Fibroblast of skin of right quadriceps (primary cell): ENCODE data around the gene KIF26A.

Experiments
- DNase-seq: peaks from one replicate; pipeline ENCODE4 v3.0.0-alpha.2; 2013

The KIF26A gene

DNA sequence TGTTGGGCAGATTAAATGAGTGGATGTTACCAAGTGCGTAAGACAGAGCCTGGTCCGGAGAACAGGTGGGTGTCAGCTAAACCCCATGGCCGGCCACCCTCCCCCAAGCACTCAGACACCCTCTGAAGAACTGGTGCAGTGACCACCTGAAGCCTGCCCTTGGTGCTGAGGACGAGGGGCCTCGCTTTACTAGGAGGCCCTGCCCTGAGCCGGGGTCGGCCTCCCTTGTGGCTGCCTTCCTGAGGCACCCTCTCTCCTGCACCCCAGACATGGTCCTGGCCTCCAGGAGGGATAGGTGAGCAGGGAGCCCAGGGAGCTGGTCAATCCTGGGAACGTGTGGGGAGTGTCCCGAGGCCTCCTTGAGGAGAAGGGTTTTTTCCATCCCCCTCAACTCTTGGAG, 4.9 kb upstream of the KIF26A start:
- DNase-seq, result no peak

DNA sequence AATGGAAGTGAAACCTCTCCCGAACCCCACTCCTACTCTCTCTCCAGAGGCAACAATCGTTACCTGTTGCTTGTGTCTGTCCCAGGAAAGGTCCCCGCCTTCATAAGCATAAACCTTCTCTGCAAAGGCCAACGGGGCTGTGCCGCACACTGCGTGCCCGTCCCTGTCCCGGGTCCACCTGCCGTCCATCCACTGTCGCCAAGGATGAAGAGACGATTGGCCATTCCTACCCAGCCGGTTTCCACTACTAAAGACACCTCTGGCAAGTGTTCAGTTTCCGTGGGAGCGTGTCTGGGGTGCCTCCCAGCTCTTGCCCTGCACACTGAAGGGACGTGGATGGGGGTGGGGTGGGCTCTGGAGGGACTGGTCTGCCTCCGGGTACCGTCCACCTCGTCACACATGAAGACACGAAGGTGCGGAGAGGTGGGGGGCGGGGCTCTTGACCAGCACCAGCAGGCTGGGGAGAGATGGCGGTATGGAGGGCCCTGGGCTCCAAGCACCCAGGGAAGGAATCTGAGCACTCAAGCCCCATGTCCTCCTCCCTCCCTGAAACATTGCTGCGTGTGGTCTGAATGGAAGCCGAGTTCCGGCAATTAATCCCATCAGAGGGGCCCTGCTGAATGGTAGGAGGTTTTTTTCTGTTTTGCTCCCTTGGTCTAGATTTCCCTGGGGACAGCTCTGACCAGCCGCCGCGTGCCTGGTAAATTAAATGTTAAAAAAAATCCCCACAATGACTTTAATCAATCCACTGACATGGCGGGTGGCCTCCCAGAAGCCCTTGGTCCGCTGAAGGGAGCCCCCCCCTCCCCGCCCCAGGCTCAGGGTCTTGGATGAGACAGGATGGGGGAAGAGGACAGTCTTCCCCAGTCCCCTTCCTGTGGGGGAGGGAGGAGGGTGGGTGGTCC, 4.1 kb upstream of the KIF26A start:
- no peak for DNase-seq

DNA sequence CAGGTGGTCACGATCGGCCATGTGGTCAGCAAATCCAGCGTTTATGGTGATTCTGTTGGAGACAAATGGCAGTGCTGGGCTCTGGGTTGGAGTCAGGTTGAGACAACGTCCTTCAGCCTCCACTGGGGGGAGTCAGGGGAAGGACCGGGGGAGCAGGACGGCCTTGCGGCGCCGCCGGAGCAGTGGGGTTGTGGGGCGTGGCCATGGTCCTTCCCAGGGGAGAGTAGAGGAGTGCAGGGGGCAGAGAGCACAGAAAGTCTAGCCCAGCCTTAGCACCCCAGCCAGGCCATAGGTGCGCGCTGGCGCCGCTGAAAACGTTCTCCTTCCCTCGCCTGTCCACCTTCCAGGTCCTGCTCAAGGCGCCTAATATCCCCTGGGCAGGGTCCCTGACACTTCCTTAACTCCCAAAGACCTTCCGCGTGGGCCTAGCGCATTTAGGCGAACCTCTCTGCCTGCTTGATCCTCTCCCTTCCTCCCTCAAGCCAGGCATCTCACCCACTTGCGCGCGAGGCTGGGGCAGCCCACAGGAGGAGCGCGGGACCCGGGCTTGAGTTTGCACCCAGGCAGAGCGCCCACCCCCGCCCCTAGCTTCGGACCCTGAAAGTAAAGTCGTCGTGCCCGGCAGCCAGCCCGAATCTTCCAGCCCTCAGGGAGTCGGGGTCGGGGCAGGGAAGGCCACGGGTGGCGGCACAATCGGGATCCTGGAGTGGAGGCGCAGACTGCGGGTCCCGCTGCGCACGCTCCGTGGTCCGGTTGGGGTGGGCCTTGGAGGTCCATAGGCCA, 3.1 kb upstream of the KIF26A start:
- DNase-seq, result no peak

DNA sequence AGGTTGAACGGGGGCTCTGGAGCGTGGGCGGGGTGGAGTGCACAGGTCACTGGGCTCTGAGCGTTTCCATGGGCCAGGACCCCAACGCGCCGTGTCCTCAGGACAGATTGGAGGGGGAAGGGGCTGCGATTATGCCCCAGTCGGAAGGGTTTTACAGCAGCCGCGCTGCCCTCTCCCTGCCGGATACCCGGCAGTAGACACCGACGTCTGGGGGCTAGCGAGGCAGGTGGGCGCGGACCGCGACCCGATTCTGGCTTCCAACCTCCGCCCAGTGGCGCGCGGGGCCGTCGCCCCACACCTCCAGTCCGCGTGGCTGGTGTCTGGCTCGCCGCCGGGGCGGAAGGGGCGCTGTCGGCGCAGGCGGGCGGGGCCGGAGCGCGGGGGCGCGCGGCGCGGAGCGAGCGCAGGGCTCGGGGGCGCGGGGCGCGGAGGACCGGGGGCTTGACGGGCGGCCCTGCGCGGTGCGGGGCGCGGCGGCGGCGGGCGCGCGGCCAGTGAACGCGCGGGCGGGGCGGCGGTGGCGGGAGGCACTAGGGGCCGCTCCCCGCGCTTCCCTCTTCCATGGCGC, 2.4 kb upstream of the KIF26A start:
- no peak for DNase-seq

DNA sequence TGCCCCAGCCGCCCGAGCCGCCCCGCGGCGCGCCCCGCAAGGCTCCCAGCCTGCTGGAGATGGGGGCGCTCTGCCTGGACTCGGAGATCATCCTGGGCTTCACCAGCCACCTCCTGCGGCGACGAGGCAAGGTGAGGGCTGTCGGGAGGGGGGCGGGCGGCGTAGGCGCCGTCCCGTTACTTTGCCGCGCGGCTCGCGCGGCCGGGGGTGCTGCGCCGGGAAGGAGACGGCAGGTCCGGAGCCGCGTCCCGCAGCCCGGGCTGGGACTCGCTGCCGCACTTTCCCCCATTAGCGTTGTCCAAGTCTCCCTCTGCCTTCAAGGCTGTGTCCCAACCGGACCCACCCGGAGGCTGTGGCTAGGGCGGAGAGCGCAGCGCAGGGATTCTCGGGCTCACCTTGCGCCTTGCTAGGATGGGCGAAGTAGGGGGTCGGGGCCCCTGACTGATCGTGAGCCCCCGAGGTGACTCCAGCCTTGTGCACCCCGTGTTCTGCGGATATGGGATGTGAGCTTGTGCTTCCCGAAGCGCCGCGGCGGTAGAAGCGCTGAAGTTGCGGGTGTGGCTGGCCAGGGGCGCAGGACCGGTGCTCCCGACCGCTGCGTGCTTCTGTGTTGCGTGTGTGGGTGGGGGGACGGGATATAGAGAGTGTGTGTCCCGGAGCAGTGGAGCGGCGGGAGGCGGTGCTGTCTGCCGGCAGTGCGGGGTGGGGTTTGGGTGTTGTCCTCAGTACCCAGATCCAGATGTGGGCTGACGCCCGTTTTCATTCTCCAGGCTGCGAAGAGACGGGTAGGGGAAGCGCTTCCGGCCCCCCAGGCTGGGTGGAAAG, 1.7 kb upstream of the KIF26A start:
- DNase-seq, result no peak

DNA sequence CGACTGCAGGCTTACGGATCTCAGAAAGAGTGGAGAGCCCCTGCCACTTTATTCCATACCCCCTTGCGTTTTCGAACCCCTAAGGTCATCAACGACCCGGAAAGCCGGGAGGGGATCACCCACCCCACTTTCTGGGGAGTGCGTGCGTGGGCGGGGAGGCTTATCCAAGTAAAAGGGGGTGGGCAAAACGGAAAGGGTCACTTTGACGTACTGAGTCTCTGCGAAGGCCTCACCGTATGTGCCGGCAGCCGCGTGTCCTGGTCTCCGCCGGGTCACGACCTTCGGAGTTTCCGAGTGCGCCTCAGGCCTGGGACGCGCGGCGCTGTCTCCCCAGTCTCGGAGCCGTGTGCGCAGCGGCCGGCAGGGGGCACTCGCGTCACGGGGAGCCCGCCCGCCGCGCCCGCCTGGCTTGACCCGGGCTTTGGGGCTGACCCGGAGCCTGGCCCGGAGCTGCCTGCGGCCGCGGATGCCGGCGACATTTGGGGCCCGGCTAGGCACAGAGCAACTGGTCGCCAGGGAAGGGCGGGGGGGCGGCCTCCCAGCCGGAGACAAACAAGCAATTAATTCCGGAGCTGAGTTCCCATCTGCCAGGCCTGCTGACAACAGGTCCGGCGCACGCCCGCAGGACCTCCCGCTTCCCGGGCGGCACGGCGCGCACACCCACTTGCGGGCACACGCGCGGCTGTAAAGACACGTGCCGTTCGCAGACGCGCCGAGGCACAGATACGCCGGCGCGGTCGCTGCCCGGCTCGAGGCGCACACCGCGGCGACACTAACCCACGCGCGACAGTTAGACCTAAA, 890 bp upstream of the KIF26A start:
- peak; percentile 42 for DNase-seq

DNA sequence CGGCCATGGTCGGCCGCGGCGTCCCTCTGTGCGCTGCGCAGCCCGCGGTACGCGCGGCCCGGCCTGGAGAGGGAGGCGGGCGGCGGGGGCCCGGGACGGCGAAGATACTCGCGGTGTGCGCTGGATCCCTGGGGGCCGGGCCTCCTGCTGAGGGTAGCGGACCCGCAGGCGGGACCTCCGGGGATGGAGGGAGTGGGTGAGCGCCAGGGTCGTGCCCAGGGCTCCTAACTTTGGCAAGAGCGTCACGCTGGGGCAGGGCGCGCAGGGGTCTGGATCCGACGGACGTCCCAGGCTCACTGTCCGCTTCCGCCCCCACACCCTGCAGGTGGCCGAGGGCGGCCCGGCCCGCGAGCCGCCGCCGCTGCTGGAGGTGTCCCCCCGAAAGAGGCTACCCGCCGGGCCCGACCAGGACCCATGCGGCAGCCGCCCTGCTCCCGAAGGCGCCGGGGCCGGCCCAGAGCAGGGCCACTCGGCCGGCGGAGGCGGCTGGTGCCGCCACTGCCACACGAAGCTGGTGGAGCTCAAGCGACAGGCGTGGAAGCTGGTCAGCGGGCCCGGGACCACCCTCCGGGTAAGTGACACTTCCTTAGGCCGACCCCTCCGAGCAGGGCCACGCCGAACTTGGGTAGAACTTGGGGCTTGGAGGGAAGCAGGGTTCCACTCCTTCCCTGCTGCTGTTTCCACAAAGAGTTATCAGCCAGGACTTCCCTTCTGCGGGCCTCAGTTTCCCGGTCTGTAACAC, 502 bp downstream of the KIF26A start:
- no peak for DNase-seq

DNA sequence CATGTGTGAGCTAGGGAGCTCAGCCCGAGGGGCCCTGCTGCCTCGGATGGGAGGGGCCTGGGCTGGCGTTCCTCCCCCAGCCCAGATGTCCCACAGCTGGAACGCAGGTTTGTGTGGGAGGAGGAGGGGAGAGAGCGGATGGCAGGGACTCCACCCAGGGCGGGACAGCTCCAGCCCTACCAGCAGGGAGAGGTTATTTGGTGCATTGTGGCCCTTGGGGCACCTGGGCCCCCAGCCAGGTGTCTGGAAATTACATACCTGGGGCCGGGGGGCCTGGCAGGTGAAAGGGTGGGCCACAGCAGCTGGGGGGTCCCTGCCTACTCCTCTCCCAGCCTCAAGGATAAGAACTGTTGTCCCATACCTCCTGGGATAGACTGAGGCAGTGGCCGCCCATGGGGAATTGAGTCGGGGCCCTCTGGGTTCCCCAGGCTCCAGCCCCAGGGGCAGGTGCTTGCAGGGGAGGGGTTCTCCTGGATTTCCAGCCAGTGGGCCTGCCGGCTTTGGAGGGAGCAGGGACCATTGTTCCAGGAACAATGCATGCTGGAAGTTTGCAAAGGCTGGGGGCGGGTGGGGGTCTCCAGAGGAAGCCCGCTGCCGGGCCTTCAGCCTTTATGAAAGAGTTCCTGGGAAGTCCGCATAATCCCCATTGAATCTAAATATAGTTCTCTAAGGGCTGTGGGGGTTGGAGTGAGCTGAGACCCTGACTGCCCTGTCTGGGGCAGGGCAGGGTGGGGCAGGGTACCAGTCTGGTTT, 1.2 kb downstream of the KIF26A start:
- DNase-seq, result no peak

DNA sequence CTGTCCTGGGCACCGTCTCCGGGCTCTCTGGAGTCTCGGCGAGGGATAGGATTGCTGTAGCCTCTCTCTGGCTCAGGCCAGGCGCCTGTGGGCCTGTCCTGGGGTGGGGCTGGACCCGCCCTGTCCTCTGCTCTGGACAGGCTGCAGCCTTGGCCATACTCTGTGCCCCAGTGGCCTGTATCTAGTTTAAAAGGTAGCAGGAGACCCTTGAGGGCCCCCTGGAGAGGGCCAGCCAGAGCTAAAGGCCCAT, 1.8 kb downstream of the KIF26A start:
- DNase-seq, result no peak

DNA sequence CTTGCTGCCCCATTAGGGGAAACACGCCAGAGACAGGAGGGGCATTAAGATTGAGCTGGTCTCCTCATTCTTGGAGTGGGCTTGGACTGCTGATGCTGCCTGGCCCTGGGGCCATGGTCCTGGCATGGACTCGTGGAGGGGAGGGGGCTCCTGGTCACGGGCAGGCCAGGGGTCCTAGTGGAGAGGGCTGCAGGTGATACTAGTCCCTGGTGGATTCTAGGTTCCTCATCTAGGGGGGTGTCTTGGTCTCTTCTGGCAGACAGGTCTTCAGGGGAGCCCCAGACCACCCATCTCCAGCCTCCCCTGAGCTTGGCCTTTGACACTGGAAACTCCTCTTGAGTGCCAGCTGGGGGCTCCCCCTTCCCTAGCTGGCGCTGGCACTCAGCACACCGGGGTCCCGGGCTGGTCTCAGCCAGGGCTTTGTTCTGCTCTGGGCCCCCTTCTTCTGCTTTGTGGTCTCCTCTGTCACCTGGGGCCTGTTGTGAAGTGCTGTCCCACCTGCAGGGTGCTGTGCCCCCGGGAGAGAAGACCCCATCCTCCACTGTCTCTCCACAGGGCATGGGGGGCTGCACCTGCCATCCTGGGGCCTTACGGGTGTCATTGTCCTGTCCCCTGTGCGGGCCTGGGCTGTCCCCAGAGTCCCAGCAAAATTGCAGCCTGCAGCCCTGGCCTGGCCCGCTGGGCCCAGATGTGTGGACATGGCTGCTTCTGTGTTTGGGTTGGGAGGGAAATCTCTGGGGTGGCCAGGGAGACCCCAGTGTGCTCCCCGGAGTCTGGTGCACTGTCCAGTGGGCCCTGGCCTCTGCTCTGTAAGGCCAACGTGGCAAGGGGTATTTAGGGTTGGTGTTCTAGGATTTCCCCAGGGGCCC, 2.3 kb downstream of the KIF26A start:
- no peak for DNase-seq

DNA sequence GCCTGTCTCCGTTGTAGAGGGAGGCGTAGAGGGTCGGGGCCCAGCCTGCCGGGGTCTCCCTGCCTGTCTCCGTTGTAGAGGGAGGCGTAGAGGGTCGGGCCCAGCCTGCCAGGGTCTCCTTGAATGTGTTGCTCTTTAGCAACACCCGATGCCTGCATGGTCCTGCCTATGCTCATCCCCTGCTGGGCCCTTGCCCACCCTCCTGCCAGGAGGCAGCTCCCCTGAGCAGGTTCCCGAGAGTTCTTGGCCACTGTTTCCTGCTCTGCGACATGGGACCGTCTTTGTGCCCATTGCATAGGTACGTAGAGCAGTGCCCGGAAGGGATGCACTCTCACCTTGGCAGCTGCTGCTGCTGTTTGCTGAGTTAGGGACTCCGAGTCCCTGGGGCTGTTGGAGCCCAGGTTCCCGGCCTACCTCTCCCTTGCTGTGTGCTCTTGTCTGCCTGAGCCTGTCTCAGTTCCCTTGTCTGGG, 3.3 kb downstream of the KIF26A start:
- DNase-seq, result no peak

DNA sequence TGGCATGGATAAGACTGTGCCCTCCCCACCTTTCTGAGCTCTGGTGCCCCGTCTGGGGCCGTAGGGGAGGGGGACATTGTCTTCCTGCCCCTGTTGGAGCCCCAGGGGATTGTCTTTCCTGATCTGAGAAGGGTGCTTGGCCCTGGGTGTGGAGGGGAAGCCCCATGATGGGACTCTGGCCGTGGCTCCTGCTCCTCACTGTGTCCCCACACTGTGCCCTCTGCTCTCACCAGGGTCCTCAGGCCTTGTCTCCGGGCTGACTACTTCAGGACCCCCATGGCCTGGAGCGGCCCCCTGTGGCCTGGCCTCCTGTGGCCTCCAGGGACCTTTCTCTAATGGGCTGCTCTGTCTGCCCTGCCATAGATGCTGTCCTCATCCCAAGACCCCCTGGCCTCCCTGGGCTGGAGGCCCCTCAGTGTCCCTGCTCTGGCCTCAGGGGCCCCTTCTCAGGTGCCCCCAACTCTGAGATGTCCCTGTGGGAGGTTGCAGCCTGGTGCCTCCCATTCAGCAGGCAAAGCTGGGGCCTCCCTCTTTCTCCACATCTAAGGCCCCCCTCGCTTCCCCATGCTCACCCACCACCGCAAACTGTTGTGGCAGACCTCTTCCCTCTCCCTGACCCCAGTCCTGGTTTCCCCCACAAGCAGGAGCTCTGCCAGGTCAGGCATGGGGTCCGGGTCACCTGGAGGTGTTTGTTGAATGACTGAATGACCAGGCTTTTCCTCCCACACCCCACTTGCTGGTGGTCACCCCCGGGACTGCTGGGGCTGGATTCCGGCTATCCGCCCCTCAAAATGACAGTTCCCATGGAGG, 4.0 kb downstream of the KIF26A start:
- DNase-seq, result no peak

DNA sequence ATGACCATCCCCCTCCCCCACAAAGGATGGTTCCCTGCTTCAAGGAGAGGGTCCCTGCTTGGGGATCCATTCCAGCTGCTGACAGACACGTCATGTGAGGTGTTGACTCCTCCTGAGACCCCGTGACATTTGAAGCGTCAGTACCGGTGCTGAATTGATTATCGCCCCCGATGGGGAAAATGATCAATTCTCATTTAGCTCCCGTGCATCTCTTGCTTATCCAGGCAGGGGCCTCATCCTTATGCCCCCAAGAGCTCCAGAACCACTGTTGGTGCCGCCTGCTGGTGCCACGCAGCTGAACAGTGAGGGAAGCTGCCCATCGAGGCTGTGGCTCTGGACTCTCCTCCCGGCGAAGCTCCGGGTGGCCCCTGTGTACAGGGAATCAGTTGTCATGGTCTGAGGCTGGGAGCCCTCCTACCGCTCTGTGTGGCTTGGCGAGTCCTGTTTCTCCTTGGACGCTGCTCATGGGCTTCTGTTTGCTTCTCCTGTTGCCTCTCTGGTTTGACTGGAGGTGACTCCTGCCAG, 4.6 kb downstream of the KIF26A start:
- no peak for DNase-seq

DNA sequence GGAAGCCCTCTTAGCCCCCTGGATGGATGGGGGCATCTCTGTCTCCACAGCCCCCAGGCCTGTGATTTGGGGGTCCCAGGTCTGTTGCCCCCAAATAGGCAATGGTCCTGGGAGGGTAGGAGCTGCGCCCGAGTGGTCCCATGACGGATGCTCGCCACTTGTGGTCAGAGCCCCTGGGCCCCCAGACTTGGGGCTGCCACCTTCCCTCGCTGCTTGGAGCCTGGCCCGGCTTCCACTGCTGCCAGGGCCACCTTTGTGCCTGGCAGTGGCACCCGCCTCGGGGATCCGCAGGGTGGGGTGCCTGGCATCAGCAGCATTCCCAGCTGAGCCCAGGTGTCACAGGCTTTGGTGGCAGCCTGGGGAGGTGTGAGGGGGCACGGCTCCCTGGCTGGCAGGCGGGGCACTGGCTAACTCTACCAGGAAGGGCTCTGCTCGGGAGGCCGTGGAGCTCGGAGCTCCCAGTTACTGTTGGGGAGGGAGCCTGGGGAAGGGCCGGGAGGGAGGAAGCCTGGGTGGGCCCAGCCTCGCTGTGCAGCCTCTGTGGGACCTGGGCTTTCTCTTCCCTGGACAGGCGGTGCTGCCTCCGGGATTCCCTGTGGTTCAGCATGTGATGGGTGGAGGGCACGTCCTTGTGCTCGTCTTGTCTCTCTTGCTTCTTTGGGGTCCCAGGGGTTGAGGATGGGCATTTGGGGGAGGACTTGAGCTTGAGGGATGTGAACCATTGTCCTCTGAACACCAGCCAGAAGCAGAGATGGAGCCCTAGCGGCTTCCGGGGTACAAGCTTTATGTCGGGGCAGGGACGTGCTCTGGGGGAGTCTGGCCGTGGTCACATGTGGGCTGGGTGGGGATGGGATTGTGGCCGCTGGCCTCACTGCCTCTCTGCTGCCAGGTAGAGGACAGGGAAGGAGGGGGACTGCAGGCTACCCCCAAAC, 5.4 kb downstream of the KIF26A start:
- no peak for DNase-seq

DNA sequence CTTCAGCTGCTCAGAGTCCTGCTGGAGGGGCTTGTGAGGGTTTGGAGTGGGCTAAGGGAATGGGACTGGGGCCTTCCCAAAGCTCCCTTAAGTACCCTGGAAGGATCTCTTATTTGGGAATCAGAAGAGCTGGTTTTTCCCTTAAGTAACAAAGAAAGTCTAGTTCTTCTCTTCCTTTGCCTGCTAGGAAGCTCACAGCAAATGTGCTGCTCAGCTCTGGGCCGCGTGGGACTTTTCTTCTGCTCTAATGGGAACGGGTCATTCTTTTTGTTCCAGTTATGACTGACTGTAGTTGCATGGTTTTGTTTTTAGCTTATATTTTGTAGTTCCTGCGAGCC, 6.0 kb downstream of the KIF26A start:
- no peak for DNase-seq

DNA sequence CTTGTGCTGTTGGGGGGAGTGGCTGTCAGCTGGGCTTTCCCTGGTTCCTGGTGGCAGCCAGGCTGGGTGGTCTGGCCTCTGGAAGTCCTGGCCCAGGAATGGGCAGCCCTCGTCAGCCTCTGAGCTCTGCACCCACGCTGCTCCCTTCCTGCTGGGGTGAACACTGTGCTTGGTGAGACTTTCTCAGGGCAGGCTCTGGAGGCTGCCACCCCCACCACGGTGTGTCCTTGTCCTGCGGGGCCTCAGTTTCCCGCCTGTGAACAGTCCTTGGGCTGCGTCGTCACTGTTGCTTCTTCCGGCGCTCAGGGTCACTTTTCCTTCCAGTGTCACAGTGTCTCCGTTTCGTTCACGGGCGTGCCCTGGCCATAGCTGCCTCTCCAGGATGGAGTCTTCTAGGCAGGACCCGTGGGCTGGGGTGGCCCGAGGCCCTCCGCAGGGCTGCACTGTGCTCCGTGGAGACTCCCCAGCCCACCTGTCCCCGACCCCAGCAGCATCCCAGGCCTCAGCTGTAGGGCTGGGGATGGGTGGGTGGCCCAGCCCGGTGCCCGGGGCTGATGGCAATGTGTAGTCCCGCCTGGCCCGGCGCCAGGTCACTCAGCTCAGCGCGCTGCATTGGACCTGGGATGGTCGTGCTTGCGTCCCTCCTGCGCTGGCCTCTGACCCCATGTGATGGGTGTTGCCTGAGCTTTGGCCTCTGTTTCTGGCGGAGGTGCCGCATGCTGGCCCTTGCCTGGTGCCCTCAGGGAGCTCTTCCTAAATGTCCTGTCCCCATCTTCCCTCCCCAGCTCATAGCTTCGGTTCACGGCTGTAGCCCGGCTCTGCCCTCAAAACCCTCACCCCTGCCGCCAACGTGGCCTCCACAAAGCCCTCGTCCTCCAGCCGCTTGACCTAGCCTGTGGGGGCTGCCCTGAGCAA, 6.8 kb downstream of the KIF26A start:
- no peak for DNase-seq
